ENCODE measurements around the gene SLC22A9. TPM values are rescaled to one million over a fixed set of nuclear protein-coding genes. Genes with fewer than 3 reads are reported as not detected.

SLC22A9 gene
- polyA plus RNA-seq, 1 experiment: not detected

DNA sequence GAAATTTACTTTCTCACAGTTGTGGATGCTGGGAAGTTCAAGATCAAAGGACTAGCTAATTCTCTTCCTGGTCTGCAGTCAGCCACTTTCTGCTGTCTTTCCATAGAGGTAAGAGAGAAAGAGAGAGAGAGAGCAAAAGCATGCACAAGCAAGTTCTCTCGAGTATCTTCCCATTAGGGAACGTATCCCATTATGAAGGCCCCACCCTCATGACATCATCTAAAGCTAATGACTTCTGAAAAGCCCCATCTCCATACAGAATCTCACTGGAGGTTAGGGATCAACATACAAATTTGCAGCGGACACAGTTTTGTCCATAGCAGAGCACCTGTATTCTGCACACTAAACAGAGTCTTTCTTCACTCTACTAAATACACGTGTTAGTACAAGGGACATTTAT lies 17.4 kb upstream of the SLC22A9 start:
- Histone ChIP-seq H3K27me3 (ENCODE audit: control insufficient read depth, insufficient read depth, low read length) (no peaks in the 10 kb centered on the region), H3K27ac (ENCODE audit: low read depth, low read length) (no peak overlapping the region), H3K9me3 (ENCODE audit: control insufficient read depth, insufficient read depth, low read length) (no peaks in the 10 kb centered on the region), H3K4me3 (ENCODE audit: low read depth, low read length) (no peak overlapping the region)
- TF ChIP-seq, protein P1, sequence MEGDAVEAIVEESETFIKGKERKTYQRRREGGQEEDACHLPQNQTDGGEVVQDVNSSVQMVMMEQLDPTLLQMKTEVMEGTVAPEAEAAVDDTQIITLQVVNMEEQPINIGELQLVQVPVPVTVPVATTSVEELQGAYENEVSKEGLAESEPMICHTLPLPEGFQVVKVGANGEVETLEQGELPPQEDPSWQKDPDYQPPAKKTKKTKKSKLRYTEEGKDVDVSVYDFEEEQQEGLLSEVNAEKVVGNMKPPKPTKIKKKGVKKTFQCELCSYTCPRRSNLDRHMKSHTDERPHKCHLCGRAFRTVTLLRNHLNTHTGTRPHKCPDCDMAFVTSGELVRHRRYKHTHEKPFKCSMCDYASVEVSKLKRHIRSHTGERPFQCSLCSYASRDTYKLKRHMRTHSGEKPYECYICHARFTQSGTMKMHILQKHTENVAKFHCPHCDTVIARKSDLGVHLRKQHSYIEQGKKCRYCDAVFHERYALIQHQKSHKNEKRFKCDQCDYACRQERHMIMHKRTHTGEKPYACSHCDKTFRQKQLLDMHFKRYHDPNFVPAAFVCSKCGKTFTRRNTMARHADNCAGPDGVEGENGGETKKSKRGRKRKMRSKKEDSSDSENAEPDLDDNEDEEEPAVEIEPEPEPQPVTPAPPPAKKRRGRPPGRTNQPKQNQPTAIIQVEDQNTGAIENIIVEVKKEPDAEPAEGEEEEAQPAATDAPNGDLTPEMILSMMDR (IDR thresholded peaks at IDR 0.05; ENCODE audit: low read depth, low read length): no peak
- ChIA-PET CTCF (interaction anchor here (0.5 kb wide), 1 partner anchor 407 kb away, joined by 3 read pairs; no protein-coding TSS in a partner anchor), POLR2A (no interaction called here)
- DNase-seq (ENCODE audit: low read depth, low spot score): no peak

DNA sequence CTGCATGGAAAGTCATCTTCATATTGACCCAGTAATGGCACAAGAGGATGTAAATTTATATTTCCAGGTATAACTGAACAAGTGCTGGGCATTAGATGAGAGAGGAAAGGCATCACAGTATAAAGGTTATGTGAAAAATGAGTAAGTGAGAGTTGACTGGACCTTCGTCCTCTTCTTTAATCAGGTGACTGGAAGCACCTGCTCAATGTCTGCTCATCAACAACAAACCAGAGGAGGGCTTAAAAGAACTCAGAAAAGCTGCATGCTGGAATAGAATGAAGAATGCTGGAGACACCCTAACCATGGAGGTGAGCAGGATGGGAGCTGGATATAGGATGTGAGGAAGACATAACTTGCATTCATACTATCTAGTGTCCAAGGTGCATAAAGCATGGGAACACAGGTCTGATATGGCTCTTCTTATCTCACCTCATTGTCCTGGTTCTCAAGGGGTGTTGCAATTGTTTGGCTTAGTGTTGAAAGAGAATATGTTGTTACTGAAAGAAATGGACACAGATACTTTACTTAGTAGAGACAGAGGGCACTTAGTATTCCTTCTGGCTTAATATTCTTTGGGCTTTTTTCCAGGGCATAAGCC lies 7.3 kb upstream of the SLC22A9 start:
- CTCF ChIA-PET: no interaction called here
- TF ChIP-seq, protein P1 (IDR thresholded peaks at IDR 0.05; ENCODE audit: low read depth, low read length): no peak
- Histone ChIP-seq H3K27ac (ENCODE audit: low read depth, low read length) (no peak overlapping the region), H3K9me3 (ENCODE audit: control insufficient read depth, insufficient read depth, low read length) (no peaks in the 10 kb centered on the region), H3K4me3 (ENCODE audit: low read depth, low read length) (no peak overlapping the region), H3K27me3 (ENCODE audit: control insufficient read depth, insufficient read depth, low read length) (no peaks in the 10 kb centered on the region)
- POLR2A ChIA-PET: no interaction called here
- DNase-seq (ENCODE audit: low read depth, low spot score): no peak

DNA sequence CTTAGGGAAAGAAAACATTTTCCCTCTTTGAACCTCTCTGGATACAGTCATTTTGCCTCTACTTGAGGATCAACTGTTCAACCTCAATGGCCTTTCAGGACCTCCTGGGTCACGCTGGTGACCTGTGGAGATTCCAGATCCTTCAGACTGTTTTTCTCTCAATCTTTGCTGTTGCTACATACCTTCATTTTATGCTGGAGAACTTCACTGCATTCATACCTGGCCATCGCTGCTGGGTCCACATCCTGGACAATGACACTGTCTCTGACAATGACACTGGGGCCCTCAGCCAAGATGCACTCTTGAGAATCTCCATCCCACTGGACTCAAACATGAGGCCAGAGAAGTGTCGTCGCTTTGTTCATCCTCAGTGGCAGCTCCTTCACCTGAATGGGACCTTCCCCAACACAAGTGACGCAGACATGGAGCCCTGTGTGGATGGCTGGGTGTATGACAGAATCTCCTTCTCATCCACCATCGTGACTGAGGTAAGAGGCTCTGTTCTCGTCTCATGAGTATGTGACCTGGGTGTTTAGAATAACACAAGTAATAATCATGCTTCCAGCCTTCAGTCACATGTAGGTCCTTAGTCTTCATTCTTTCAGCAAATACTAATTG lies 495 bp downstream of the SLC22A9 start:
- no peaks in the 10 kb centered on the region for H3K27me3 ChIP-seq (ENCODE audit: control insufficient read depth, insufficient read depth, low read length)
- TF ChIP-seq, protein P1 (IDR thresholded peaks at IDR 0.05; ENCODE audit: low read depth, low read length): no peak
- ChIA-PET POLR2A (no interaction called here), CTCF (no interaction called here)
- no peak overlapping the region for H3K27ac ChIP-seq (ENCODE audit: low read depth, low read length)
- no peak overlapping the region for H3K4me3 ChIP-seq (ENCODE audit: low read depth, low read length)
- DNase-seq (ENCODE audit: low read depth, low spot score): no peak
- H3K9me3 ChIP-seq (ENCODE audit: control insufficient read depth, insufficient read depth, low read length): no peaks in the 10 kb centered on the region

DNA sequence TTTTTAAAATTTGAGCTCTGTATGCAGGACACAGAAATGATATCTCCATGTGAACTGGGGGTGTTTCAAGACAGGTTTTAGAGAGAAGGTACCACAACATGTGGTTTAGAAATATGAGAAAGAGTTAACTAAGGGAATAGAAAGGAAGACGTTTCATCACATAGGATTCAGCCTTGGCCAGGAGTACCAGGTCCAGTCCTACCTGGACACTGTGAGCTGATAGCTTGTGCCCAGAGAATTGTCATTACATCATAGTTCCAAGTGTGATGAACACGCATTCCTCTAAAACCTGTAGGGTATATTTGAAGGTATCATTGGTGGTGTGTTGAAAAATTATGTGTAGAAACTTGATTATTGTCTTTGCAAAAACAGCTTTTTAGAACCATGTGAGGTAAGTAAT lies 1.8 kb downstream of the SLC22A9 start:
- Histone ChIP-seq H3K9me3 (ENCODE audit: control insufficient read depth, insufficient read depth, low read length) (no peaks in the 10 kb centered on the region), H3K27me3 (ENCODE audit: control insufficient read depth, insufficient read depth, low read length) (no peaks in the 10 kb centered on the region), H3K27ac (ENCODE audit: low read depth, low read length) (no peak overlapping the region), H3K4me3 (ENCODE audit: low read depth, low read length) (no peak overlapping the region)
- TF ChIP-seq, protein P1 (IDR thresholded peaks at IDR 0.05; ENCODE audit: low read depth, low read length): no peak
- DNase-seq (ENCODE audit: low read depth, low spot score): no peak
- ChIA-PET POLR2A (no interaction called here), CTCF (no interaction called here)

DNA sequence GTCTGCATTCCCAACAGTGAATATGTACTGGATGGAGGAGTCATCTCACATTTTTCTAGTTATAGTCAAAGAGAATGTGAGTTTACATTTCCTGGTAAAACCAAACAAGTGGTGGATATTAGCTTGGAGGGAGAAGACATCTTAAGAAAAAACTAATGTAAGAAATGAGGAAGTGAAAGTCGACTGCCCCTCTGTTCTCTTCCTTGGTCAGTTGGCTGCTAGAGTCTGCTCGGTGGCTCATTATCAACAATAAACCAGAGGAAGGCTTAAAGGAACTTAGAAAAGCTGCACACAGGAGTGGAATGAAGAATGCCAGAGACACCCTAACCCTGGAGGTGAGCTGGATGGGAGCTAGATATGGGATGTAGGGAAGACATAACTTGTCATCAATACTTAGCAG lies 5.8 kb downstream of the SLC22A9 start:
- Histone ChIP-seq H3K27me3 (ENCODE audit: control insufficient read depth, insufficient read depth, low read length) (no peaks in the 10 kb centered on the region), H3K27ac (ENCODE audit: low read depth, low read length) (no peak overlapping the region), H3K4me3 (ENCODE audit: low read depth, low read length) (no peak overlapping the region), H3K9me3 (ENCODE audit: control insufficient read depth, insufficient read depth, low read length) (no peaks in the 10 kb centered on the region)
- TF ChIP-seq, protein P1 (IDR thresholded peaks at IDR 0.05; ENCODE audit: low read depth, low read length): no peak
- DNase-seq (ENCODE audit: low read depth, low spot score): no peak
- POLR2A ChIA-PET: no interaction called here
- CTCF ChIA-PET: no interaction called here
